Spleen (tissue), 11 donors: ENCODE results near the gene MVK. TPM values are rescaled to one million over a fixed set of nuclear protein-coding genes. Genes with fewer than 3 reads are reported as not detected.

Source experiments
- DNase-seq: peaks from one replicate; pipeline ENCODE4 v3.0.0-alpha.2; 2020
- H3K27ac ChIP-seq, 8 donors: fragments of 200-600 bp; sonication (generic) in 7 of 8; 1 replicate in 4 of 8; 2 replicates in 4 of 8; pipeline versions ENCODE4 v1.5.0 to v1.8.0; 2016 to 2021; ENCODE audit warnings: inconsistent platforms in 4 of 8, mild to moderate bottlenecking in 4 of 8, moderate library complexity in 1 of 8
- H3K27me3 ChIP-seq, 7 donors: fragments of 200-600 bp; sonication (generic) in 6 of 7; replicated peaks in 1 of 7; 1 replicate in 4 of 7; 2 replicates in 3 of 7; pipeline versions ENCODE4 v1.5.0 to v1.8.0; 2016 to 2021; ENCODE audit warnings: inconsistent platforms in 3 of 7, mild to moderate bottlenecking in 1 of 7
- H3K36me3 ChIP-seq, 6 donors: fragments of 200-600 bp; sonication (generic) in 5 of 6; 1 replicate in 4 of 6; 2 replicates in 2 of 6; pipeline versions ENCODE4 v1.5.0 to v1.8.0; 2016 to 2021; ENCODE audit warnings: inconsistent platforms in 2 of 6
- H3K4me1 ChIP-seq, 6 donors: fragments of 200-600 bp; sonication (generic) in 5 of 6; 1 replicate in 3 of 6; 2 replicates in 3 of 6; pipeline versions ENCODE4 v1.5.0 to v1.8.0; 2016 to 2021; ENCODE audit warnings: inconsistent platforms in 3 of 6
- H3K4me3 ChIP-seq, 8 donors: fragments of 200-600 bp; sonication (generic) in 7 of 8; 1 replicate in 4 of 8; 2 replicates in 4 of 8; pipeline versions ENCODE4 v1.5.0 to v1.8.0; 2016 to 2021; ENCODE audit warnings: inconsistent platforms in 4 of 8, mild to moderate bottlenecking in 4 of 8, moderate library complexity in 2 of 8
- H3K9me3 ChIP-seq, 8 donors: fragments of 200-600 bp; sonication (generic) in 7 of 8; 1 replicate in 4 of 8; 2 replicates in 4 of 8; pipeline versions ENCODE4 v1.5.0 to v1.8.0; 2016 to 2021; ENCODE audit warnings: inconsistent platforms in 4 of 8
- POLR2A ChIP-seq, 3 donors: fragments of 450-650 bp; IDR thresholded peaks; one replicate each; pipeline ENCODE4 v1.5.1; 2017; ENCODE audit warnings: antibody characterized with exemption in 3 of 3, mild to moderate bottlenecking in 1 of 3
- POLR2AphosphoS5 ChIP-seq, 3 donors: sonication (generic); formaldehyde crosslinking; IDR thresholded peaks; one replicate each; pipeline ENCODE4 v1.5.1; 2017; ENCODE audit warnings: antibody characterized with exemption in 3 of 3
- WGBS, 5 donors: extraction: QIAGEN DNeasy Blood & Tissue Kit in 3 of 5; methylation state at CpG; one replicate each; pipeline versions ENCODE4 v1.1.5 to v1.1.7; 2013 to 2018; 5-methylcytosine and 5-hydroxymethylcytosine counted together
- intact Hi-C: fragments of 100-400 bp; cut with DNase I; formaldehyde crosslinking; loops from one replicate; pipeline ENCODE4 v1.15.0; 2023; ENCODE audit warnings: low total_unique reads
- polyA plus RNA-seq, 3 donors: library from polyadenylated mRNA; stranded (reverse); fragments of 200-250 nt; gene quantifications; one replicate each; pipeline ENCODE4 v1.2.1, GENCODE V29; 2013
- total RNA-seq, 7 donors: library from RNA; depleted of rRNA in 3 of 7; stranded (reverse); fragments of >200 nt in 3 of 7; fragmentation: NEBNext Ultra II Directional in 4 of 7; extraction: Animal tissue kit (Norgen Biotek cat#: 25700) in 4 of 7; gene quantifications; one replicate each; pipeline versions ENCODE4 v1.1.0 to v1.2.1, GENCODE V29; 2016 to 2021
- TF ChIP-seq, protein P1 (sequence below), 11 experiments: fragments of 200-600 bp in 7 of 11; fragments of 450-650 bp in 4 of 11; sonication (generic) in 4 of 11; IDR thresholded peaks in 8 of 11; conservative IDR thresholded peaks in 3 of 11; 1 replicate in 7 of 11; 2 replicates in 4 of 11; pipeline versions ENCODE4 v1.4.0 to v1.8.0; 2016 to 2021; ENCODE audit warnings: antibody characterized with exemption in 11 of 11, inconsistent platforms in 4 of 11, mild to moderate bottlenecking in 1 of 11
- donor health status: healthy with polysubstance abuse.
- donor health status: DM: no; HTN: no; CAD: no; lungs with moderate emphysema.
- donor health status: DM: no; HTN: no; CAD: no.
- donor health status: Bipolar disorder and iron deficiency.
- donor health status: healthy.
- donor health status: DM: no; HTN: no; CAD: no.
- donor health status: DM: yes; HTN: yes; CAD: no.

MVK gene
- total and polyA plus RNA-seq, 10 donors, result 6.2 to 16.5 (median 9.4) TPM

DNA sequence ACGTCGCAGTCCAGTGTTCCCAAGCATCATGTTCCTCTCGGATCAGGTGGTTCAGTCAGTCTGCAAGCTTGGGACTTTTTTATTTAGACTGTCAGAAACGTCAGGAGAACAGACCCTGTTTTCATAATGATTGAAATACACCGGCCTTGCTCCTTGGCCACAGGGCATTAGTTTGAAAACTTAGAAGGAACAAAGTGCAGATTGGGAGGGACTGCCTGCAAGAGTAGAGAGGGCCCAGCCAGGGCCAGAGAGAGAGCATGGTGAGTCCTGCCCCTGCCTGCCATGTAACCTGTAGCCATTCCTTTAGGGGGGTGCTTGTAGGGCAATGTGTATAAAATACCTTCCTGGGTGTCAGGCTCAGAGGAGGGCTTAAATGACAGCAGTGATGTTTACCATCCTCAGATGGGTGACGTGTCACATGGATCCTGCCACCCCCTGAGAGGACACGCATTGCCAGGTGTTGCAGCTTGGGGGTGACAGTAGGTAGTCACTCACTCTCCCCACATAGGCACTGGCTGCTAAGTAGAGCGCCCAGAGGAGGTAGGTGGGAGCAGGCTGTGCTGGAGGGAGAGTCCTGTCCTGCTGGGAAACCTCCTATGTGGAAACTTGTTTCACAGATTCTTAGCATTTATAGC lies 46.0 kb upstream of the MVK start:
- TF ChIP-seq, protein P1, sequence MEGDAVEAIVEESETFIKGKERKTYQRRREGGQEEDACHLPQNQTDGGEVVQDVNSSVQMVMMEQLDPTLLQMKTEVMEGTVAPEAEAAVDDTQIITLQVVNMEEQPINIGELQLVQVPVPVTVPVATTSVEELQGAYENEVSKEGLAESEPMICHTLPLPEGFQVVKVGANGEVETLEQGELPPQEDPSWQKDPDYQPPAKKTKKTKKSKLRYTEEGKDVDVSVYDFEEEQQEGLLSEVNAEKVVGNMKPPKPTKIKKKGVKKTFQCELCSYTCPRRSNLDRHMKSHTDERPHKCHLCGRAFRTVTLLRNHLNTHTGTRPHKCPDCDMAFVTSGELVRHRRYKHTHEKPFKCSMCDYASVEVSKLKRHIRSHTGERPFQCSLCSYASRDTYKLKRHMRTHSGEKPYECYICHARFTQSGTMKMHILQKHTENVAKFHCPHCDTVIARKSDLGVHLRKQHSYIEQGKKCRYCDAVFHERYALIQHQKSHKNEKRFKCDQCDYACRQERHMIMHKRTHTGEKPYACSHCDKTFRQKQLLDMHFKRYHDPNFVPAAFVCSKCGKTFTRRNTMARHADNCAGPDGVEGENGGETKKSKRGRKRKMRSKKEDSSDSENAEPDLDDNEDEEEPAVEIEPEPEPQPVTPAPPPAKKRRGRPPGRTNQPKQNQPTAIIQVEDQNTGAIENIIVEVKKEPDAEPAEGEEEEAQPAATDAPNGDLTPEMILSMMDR (IDR thresholded peaks at IDR 0.05 in 8 of 11, conservative IDR thresholded peaks at IDR 0.05 in 3 of 11), result no peak
- TF ChIP-seq POLR2AphosphoS5 (IDR thresholded peaks at IDR 0.05) (no peak), POLR2A (IDR thresholded peaks at IDR 0.05) (no peak)
- no peaks in the 10 kb centered on the region for H3K4me1 ChIP-seq
- H3K36me3 ChIP-seq, result peaks cover 0 to 100% (median 92%) of the 10 kb centered on the region in 6 donors
- 87 to 95% (median 91%) methylated on average over 8 of the region's 8 CpGs for WGBS, 5 donors
- H3K9me3 ChIP-seq, result no peaks in the 10 kb centered on the region
- no peaks in the 10 kb centered on the region for H3K27me3 ChIP-seq
- no peak overlapping the region for H3K4me3 ChIP-seq
- no peak for DNase-seq
- intact Hi-C loops, result no loop called here
- H3K27ac ChIP-seq, result no peak overlapping the region

DNA sequence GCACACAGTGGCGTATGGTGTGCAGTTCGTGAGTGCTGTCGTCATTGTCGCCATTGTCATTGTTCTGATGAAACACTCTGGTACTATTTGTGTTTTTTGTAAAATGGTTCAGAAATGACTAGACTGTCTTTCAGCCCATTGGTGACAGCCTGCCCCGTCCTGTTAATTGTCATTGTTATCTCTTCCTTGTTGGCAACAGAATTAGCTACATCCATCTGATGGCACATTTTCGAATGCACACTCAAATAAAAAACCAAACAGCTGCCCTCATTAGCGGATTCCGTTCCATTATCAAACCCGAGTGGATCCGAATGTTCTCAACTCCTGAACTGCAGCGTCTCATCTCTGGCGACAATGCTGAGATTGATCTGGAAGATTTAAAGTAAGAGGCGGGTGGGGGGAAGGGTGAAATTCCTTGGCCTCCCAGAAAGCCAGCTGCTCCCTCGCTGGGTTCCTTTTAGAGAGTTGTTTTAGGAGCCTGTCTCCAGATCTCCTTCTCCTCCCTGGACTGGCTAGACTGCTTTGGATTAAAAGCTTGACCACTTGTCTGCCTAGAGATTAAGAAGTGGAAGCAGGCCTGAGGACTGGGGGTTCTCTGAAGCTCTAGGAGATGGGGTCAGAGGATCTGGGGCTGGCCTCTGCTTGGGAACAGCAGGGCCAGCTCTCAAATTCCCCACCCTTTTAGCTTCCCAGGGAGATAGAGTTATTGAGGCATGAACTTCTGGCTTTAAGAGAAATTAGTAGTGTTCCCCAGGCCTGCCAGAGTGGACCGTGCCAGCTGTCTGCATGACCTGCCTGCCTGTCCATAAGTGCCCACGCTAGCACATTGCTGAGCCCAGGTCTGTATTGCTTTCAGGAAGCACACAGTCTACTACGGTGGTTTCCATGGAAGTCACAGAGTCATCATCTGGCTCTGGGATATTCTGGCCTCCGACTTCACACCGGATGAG lies 43.6 kb upstream of the MVK start:
- Histone ChIP-seq H3K4me3 (no peak overlapping the region), H3K27ac (no peak overlapping the region), H3K9me3 (no peaks in the 10 kb centered on the region), H3K36me3 (peaks cover 0 to 100% (median 87%) of the 10 kb centered on the region in 6 donors), H3K4me1 (peaks cover 0 to under 1% (median 0%) of the 10 kb centered on the region in 6 donors), H3K27me3 (no peaks in the 10 kb centered on the region)
- DNase-seq, result peak; percentile 37
- intact Hi-C loops, result no loop called here
- whole genome bisulfite sequencing, 5 donors, result 80 to 92% (median 89%) methylated on average over 19 of the region's 19 CpGs
- TF ChIP-seq POLR2AphosphoS5 (IDR thresholded peaks at IDR 0.05), result no peak
- no peak for TF ChIP-seq POLR2A (IDR thresholded peaks at IDR 0.05)
- TF ChIP-seq, protein P1 (IDR thresholded peaks at IDR 0.05 in 8 of 11, conservative IDR thresholded peaks at IDR 0.05 in 3 of 11), result no peak

DNA sequence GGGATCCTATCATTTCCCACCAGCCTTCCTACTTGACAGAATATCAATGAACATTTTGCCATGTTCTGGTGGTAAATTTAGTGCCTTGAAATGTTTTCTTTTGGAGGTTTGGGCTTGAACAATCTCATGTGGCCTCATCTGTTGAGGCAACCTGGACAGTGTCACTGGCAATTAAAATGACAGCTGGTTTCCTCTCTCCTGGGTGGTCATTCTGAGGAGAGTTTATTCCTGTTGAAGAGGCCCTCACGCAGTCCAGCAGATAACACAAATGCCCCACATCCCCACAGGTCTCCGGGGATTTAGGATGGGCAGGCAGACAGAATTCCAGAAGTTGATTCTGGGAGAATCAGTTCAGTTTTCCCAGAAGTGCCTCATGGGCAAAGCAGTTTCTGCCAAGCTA lies 42.2 kb upstream of the MVK start:
- WGBS, 5 donors, result 74 to 100% (median 81%) methylated on average over 1 to 2 of the region's 2 CpGs
- intact Hi-C loops, result no loop called here

More for the DNA sequence above, 42.2 kb upstream of the MVK start:
- TF ChIP-seq, protein P1 (IDR thresholded peaks at IDR 0.05 in 8 of 11, conservative IDR thresholded peaks at IDR 0.05 in 3 of 11), result no peak
- no peak for TF ChIP-seq POLR2AphosphoS5 (IDR thresholded peaks at IDR 0.05)
- TF ChIP-seq POLR2A (IDR thresholded peaks at IDR 0.05), result no peak
- no peaks in the 10 kb centered on the region for H3K9me3 ChIP-seq
- H3K36me3 ChIP-seq, result peaks cover 0 to 99% (median 80%) of the 10 kb centered on the region in 6 donors
- H3K4me1 ChIP-seq, result peaks cover 0 to 10% (median 0%) of the 10 kb centered on the region in 6 donors
- H3K4me3 ChIP-seq, result no peak overlapping the region
- no peak for DNase-seq
- no peaks in the 10 kb centered on the region for H3K27me3 ChIP-seq
- no peak overlapping the region for H3K27ac ChIP-seq
